Karpas-422 (cell line): ENCODE measurements around the gene EQTN. TPM values are rescaled to one million over a fixed set of nuclear protein-coding genes. Genes with fewer than 3 reads are reported as not detected.
"Not testable (repeated sequence)": the region's sequence is repeated elsewhere in the genome, so short reads cannot be mapped to it uniquely, and the experiment has no call there.

ENCODE experiments used
- DNase-seq: peaks from one replicate; pipeline ENCODE4 v3.0.0-alpha.2; 2015
- H2AFZ ChIP-seq: fragments of 200-600 bp; sonication (generic); 2 replicates; pipeline ENCODE4 v1.6.1; 2014; ENCODE audit warnings: antibody characterized with exemption, low read length, mixed read lengths
- H3K27ac ChIP-seq: fragments of 200-600 bp; sonication (generic); 2 replicates; pipeline ENCODE4 v1.5.1; 2014; ENCODE audit warnings: mild to moderate bottlenecking, low read length, moderate library complexity
- H3K27me3 ChIP-seq: fragments of 200-600 bp; sonication (generic); 2 replicates; pipeline ENCODE4 v1.6.1; 2014; ENCODE audit warnings: low read length, mixed read lengths
- H3K36me3 ChIP-seq: fragments of 200-600 bp; sonication (generic); 2 replicates; pipeline ENCODE4 v1.6.1; 2014; ENCODE audit warnings: low read length, mixed read lengths; ENCODE audit not compliant: insufficient read depth
- H3K4me1 ChIP-seq: fragments of 200-600 bp; sonication (generic); 2 replicates; pipeline ENCODE4 v1.6.1; 2014; ENCODE audit warnings: mild to moderate bottlenecking, low read length, mixed read lengths
- H3K4me2 ChIP-seq: fragments of 200-600 bp; sonication (generic); 2 replicates; pipeline ENCODE4 v1.6.1; 2014; ENCODE audit warnings: low read length, low read depth, mild to moderate bottlenecking; ENCODE audit not compliant: poor library complexity, severe bottlenecking
- H3K4me3 ChIP-seq: fragments of 200-600 bp; sonication (generic); 2 replicates; pipeline ENCODE4 v1.5.1; 2014; ENCODE audit warnings: mild to moderate bottlenecking, antibody characterized with exemption, low read length, mixed read lengths
- H3K79me2 ChIP-seq: fragments of 200-600 bp; sonication (generic); 2 replicates; pipeline ENCODE4 v1.6.1; 2014; ENCODE audit warnings: mild to moderate bottlenecking, low read length, mixed read lengths
- H3K9ac ChIP-seq: fragments of 200-600 bp; sonication (generic); 2 replicates; pipeline ENCODE4 v1.6.0; 2014; ENCODE audit warnings: low read length
- H3K9me2 ChIP-seq: fragments of 200-600 bp; sonication (generic), shearing (Covaris generic); replicated peaks from 2 replicates; pipeline ENCODE4 v1.6.0; 2014; ENCODE audit warnings: mild to moderate bottlenecking, low read length, moderate library complexity; ENCODE audit not compliant: insufficient read depth
- H3K9me3 ChIP-seq: fragments of 300-700, 200-600 bp; sonication (generic); 2 replicates; pipeline ENCODE4 v1.6.1; 2014; ENCODE audit warnings: low read length, mixed read lengths
- H4K20me1 ChIP-seq: fragments of 200-600 bp; sonication (generic); 2 replicates; pipeline ENCODE4 v1.6.1; 2014; ENCODE audit warnings: mild to moderate bottlenecking, antibody characterized with exemption, low read length, low read depth; ENCODE audit not compliant: insufficient read depth
- total RNA-seq: library from RNA; depleted of rRNA; stranded (reverse); fragments of >200 nt; shearing (Covaris generic); gene quantifications from 2 replicates; pipeline ENCODE4 v1.2.3, GENCODE V29; 2014; ENCODE audit warnings: low replicate concordance; rRNA removed

The EQTN gene
- total RNA-seq, 1 experiment from 2014 or later: not detected

GRCh38 chr9:27261517-27262211 lies 35.3 kb downstream of the EQTN start:
- no peaks in the 10 kb centered on the region for H3K4me1 ChIP-seq
- no peak overlapping the region for H2AFZ ChIP-seq
- no peaks in the 10 kb centered on the region for H3K9me2 ChIP-seq
- DNase-seq: no peak
- H3K27me3 ChIP-seq: no peaks in the 10 kb centered on the region
- H3K79me2 ChIP-seq: no peaks in the 10 kb centered on the region
- H3K9me3 ChIP-seq: no peaks in the 10 kb centered on the region
- no peak overlapping the region for H3K4me3 ChIP-seq
- H3K36me3 ChIP-seq: no peaks in the 10 kb centered on the region
- H4K20me1 ChIP-seq: no peaks in the 10 kb centered on the region
- no peak overlapping the region for H3K9ac ChIP-seq
- no peak overlapping the region for H3K4me2 ChIP-seq
- no peak overlapping the region for H3K27ac ChIP-seq

GRCh38 chr9:27260789-27261516 lies 36.0 kb downstream of the EQTN start:
- Histone ChIP-seq H4K20me1 (no peaks in the 10 kb centered on the region), H3K9ac (no peak overlapping the region), H3K79me2 (no peaks in the 10 kb centered on the region), H3K4me2 (no peak overlapping the region), H3K4me1 (no peaks in the 10 kb centered on the region), H3K27me3 (no peaks in the 10 kb centered on the region), H3K36me3 (no peaks in the 10 kb centered on the region), H3K9me2 (no peaks in the 10 kb centered on the region), H3K4me3 (no peak overlapping the region), H3K27ac (no peak overlapping the region), H2AFZ (no peak overlapping the region), H3K9me3 (no peaks in the 10 kb centered on the region)
- DNase-seq: no peak

- no peaks in the 10 kb centered on the region for H3K27me3 ChIP-seq
- no peak for DNase-seq
- H3K36me3 ChIP-seq: no peaks in the 10 kb centered on the region
- no peaks in the 10 kb centered on the region for H3K9me2 ChIP-seq
- no peak overlapping the region for H3K4me2 ChIP-seq
- no peaks in the 10 kb centered on the region for H3K4me1 ChIP-seq
- H3K4me3 ChIP-seq: no peak overlapping the region
- H3K27ac ChIP-seq: no peak overlapping the region
- no peaks in the 10 kb centered on the region for H3K9me3 ChIP-seq
- H2AFZ ChIP-seq: no peak overlapping the region
- no peak overlapping the region for H3K9ac ChIP-seq
- H3K79me2 ChIP-seq: no peaks in the 10 kb centered on the region
- no peaks in the 10 kb centered on the region for H4K20me1 ChIP-seq
These were observed 38.3 kb downstream of the EQTN start for GRCh38 chr9:27258662-27259061.

- no peak overlapping the region for H3K4me3 ChIP-seq
- peaks cover 4% of the 10 kb centered on the region for H3K4me1 ChIP-seq
- no peak overlapping the region for H3K9ac ChIP-seq
- no peak overlapping the region for H3K27ac ChIP-seq
- H3K4me2 ChIP-seq: no peak overlapping the region
- H3K27me3 ChIP-seq: no peaks in the 10 kb centered on the region
- no peaks in the 10 kb centered on the region for H3K9me3 ChIP-seq
- H3K9me2 ChIP-seq: no peaks in the 10 kb centered on the region
- H2AFZ ChIP-seq: no peak overlapping the region
- DNase-seq: no peak
- no peaks in the 10 kb centered on the region for H3K36me3 ChIP-seq
- H4K20me1 ChIP-seq: no peaks in the 10 kb centered on the region
- H3K79me2 ChIP-seq: no peaks in the 10 kb centered on the region
These were observed 48.2 kb downstream of the EQTN start for GRCh38 chr9:27248702-27249101.

GRCh38 chr9:27247756-27248155 lies 49.2 kb downstream of the EQTN start:
- Histone ChIP-seq H2AFZ (no peak overlapping the region), H3K4me1 (peaks cover 4% of the 10 kb centered on the region), H3K9me2 (no peaks in the 10 kb centered on the region), H3K27me3 (no peaks in the 10 kb centered on the region), H3K4me3 (no peak overlapping the region), H3K9me3 (no peaks in the 10 kb centered on the region), H3K36me3 (no peaks in the 10 kb centered on the region), H4K20me1 (no peaks in the 10 kb centered on the region), H3K4me2 (no peak overlapping the region), H3K9ac (no peak overlapping the region), H3K27ac (no peak overlapping the region), H3K79me2 (no peaks in the 10 kb centered on the region)
- DNase-seq: peak; percentile 83

- H3K9me2 ChIP-seq, H3K27me3 ChIP-seq, H3K9me3 ChIP-seq, H3K27ac ChIP-seq, H3K4me1 ChIP-seq, H3K79me2 ChIP-seq, H3K36me3 ChIP-seq, H4K20me1 ChIP-seq: not testable (repeated sequence)
- peak overlapping the region; percentile 55 for H3K9ac ChIP-seq
- H3K4me2 ChIP-seq: peak overlapping the region; percentile 36
- peak; percentile 91 for DNase-seq
- H3K4me3 ChIP-seq: peak overlapping the region; percentile 21; the same call in 1 of the 2 replicates
- peak overlapping the region; percentile 61; the same call in 1 of the 2 replicates for H2AFZ ChIP-seq
These were observed 57.3 kb downstream of the EQTN start for GRCh38 chr9:27239648-27240047.

Other genes starting within 250 kb of the EQTN start
- not detected in 2 replicates for gene TEK, start 187.9 kb downstream of the EQTN start, total RNA-seq
- gene IFNK, start 227.1 kb upstream of the EQTN start, total RNA-seq: not detected in 2 replicates
- 0.25 and 0.45 TPM in 2 replicates for gene MOB3B, start 232.7 kb upstream of the EQTN start, total RNA-seq